Activated CD4-positive, CD25-positive, alpha-beta regulatory T cell (primary cell): Measurements from ENCODE around the gene RGL3.
A peak's percentile ranks its signal among the peaks of the same experiment; 100 is the strongest.
"Not testable (repeated sequence)": the region's sequence is repeated elsewhere in the genome, so short reads cannot be mapped to it uniquely, and the experiment has no call there.

Experiments
- DNase-seq, 4 experiments: peaks; one replicate each; lab custom pipeline; 2025; lab: John Stamatoyannopoulos, UW

Gene RGL3

GRCh38 chr19:11421371-11422098 lies 2.4 kb upstream of the RGL3 start:
- peak in 3 of 4 experiments; percentile 15 to 28 (median 15) for DNase-seq

- DNase-seq = no peak
Observed at GRCh38 chr19:11420429-11421370, 1.6 kb upstream of the RGL3 start.

- DNase-seq = no peak
Observed at GRCh38 chr19:11418094-11418548, 993 bp downstream of the RGL3 start.

- DNase-seq = no peak
Observed at GRCh38 chr19:11416346-11417052, 2.6 kb downstream of the RGL3 start.

- DNase-seq = no peak
Observed at GRCh38 chr19:11414544-11414943, 4.6 kb downstream of the RGL3 start.

- DNase-seq = no peak
Observed at GRCh38 chr19:11410682-11411081, 8.4 kb downstream of the RGL3 start.

GRCh38 chr19:11408591-11408990 lies 10.5 kb downstream of the RGL3 start:
- no peak for DNase-seq

- DNase-seq = not testable (repeated sequence)
Observed at GRCh38 chr19:11406703-11407236, 12.3 kb downstream of the RGL3 start.

- DNase-seq = peak in 1 of 4 experiments; percentile 20
Observed at GRCh38 chr19:11405846-11406643, 13.1 kb downstream of the RGL3 start.

GRCh38 chr19:11404588-11405222 lies 14.4 kb downstream of the RGL3 start:
- no peak for DNase-seq

- no peak for DNase-seq
Observed at GRCh38 chr19:11401808-11402543, 17.1 kb downstream of the RGL3 start.

- DNase-seq = no peak
Observed at GRCh38 chr19:11400798-11401197, 18.3 kb downstream of the RGL3 start.

- no peak for DNase-seq
Observed at GRCh38 chr19:11399667-11400066, 19.4 kb downstream of the RGL3 start.

GRCh38 chr19:11397089-11397610 lies 22.0 kb downstream of the RGL3 start:
- DNase-seq = no peak

GRCh38 chr19:11390933-11391680 lies 28.0 kb downstream of the RGL3 start:
- DNase-seq = no peak

GRCh38 chr19:11390359-11390758 lies 28.8 kb downstream of the RGL3 start:
- DNase-seq = no peak

- DNase-seq = no peak
Observed at GRCh38 chr19:11387162-11388034, 31.7 kb downstream of the RGL3 start.

GRCh38 chr19:11384778-11385129 lies 34.4 kb downstream of the RGL3 start:
- DNase-seq = no peak
